ENCODE data around the gene DEFB132. TPM values are rescaled to one million over a fixed set of nuclear protein-coding genes. Genes with fewer than 3 reads are reported as not detected.

Gene DEFB132
- total and polyA plus RNA-seq, 2 experiments from 2014 or later: not detected

- Histone ChIP-seq H3K9me2 (ENCODE audit: insufficient read depth) (0 out of 2 replicates have a peak, but pooled peaks cover 2% of the 10 kb centered on the region), H3K36me3 (ENCODE audit: insufficient read depth) (no peaks in the 10 kb centered on the region), H3K4me3 (peak overlapping the region; percentile 55), H3K79me2 (replicated peaks; ENCODE audit: insufficient read depth) (no peaks in the 10 kb centered on the region), H3K4me1 (ENCODE audit: insufficient read depth) (0 out of 2 replicates have a peak, but pooled peaks cover 4% of the 10 kb centered on the region), H3K27ac (ENCODE audit: low read depth) (no peak overlapping the region), H2AFZ (peak overlapping the region; percentile 96), H3K27me3 (ENCODE audit: insufficient read depth) (peaks cover 53% of the 10 kb centered on the region), H4K20me1 (replicated peaks; ENCODE audit: insufficient read depth) (peaks cover 6% of the 10 kb centered on the region; the same call in 1 of the 2 replicates), H3K4me2 (peak overlapping the region; percentile 78), H3F3A (replicated peaks; ENCODE audit: low read depth) (no peaks in the 10 kb centered on the region)
- H3K36me3 Mint-ChIP-seq (ENCODE audit: low read depth): 0 out of 3 replicates have a peak, but pooled peaks cover 4% of the 10 kb centered on the region
- H3K27ac Mint-ChIP-seq: peak overlapping the region; percentile 85
- DNase-seq (ENCODE audit: low spot score) (peak; percentile 98), ATAC-seq (peak; percentile 94)
- peaks cover 7% of the 10 kb centered on the region for H3K4me1 Mint-ChIP-seq
- peaks cover 35% of the 10 kb centered on the region for H3K27me3 Mint-ChIP-seq (ENCODE audit: insufficient read depth, low read depth, poor library complexity)
- peaks cover 5% of the 10 kb centered on the region; the same call in 2 of the 3 replicates for H3K9me3 Mint-ChIP-seq
- TF ChIP-seq POLR2AphosphoS5 (IDR thresholded peaks at IDR 0.05; ENCODE audit: low read depth) (peak; percentile 64; the same call in 1 of the 2 replicates), ZNF462 (CRISPR knock-in tag; IDR thresholded peaks at IDR 0.05) (no peak), CREB1 (CRISPR knock-in tag; IDR thresholded peaks at IDR 0.05; ENCODE audit: low read depth) (peak; percentile 3; the same call in 1 of the 2 replicates), ETS1 (IDR thresholded peaks at IDR 0.05) (no peak), NANOG (IDR thresholded peaks at IDR 0.05; ENCODE audit: borderline replicate concordance) (no peak), REST (IDR thresholded peaks at IDR 0.05; ENCODE audit: unreplicated experiment) (no peak), ZNF331 (CRISPR knock-in tag; IDR thresholded peaks at IDR 0.05; ENCODE audit: low read depth) (no peak), STAT1 (IDR thresholded peaks at IDR 0.05; ENCODE audit: unreplicated experiment) (no peak), ZNF114 (CRISPR knock-in tag; IDR thresholded peaks at IDR 0.05) (no peak), EZH2phosphoT487 (IDR thresholded peaks at IDR 0.05; ENCODE audit: unreplicated experiment) (no peak), CTCF (conservative IDR thresholded peaks at IDR 0.05; ENCODE audit: low read depth in 2 of 2) (peak; percentile 93 to 94), EZH2 (IDR thresholded peaks at IDR 0.05; ENCODE audit: low read depth, unreplicated experiment) (no peak), JUNB (IDR thresholded peaks at IDR 0.05; ENCODE audit: unreplicated experiment) (no peak)
- peak overlapping the region; percentile 72 for H3K4me3 Mint-ChIP-seq
These were observed 9.4 kb downstream of the DEFB132 start for GRCh38 chr20:266596-267562.

Data from GM23338 (cell line).